D721Med (cell line): Measurements from ENCODE around the gene ZCWPW2.

ENCODE experiments used
- DNase-seq: peaks from one replicate; pipeline ENCODE4 v3.0.0; 2011; ENCODE audit warnings: low spot score; ENCODE audit not compliant: insufficient read length
- FAIRE-seq: peaks from 2 replicates; lab custom pipeline; 2011; peaks lifted over from hg19 to GRCh38; lab: Jason Lieb, UNC
- TF ChIP-seq, protein P1 (sequence below): IDR thresholded peaks from 2 replicates; pipeline ENCODE4 v1.5.1; 2012; ENCODE audit warnings: mild to moderate bottlenecking, control low read depth; ENCODE audit not compliant: insufficient read depth; ENCODE audit errors: missing control alignments

Gene ZCWPW2, protein sequence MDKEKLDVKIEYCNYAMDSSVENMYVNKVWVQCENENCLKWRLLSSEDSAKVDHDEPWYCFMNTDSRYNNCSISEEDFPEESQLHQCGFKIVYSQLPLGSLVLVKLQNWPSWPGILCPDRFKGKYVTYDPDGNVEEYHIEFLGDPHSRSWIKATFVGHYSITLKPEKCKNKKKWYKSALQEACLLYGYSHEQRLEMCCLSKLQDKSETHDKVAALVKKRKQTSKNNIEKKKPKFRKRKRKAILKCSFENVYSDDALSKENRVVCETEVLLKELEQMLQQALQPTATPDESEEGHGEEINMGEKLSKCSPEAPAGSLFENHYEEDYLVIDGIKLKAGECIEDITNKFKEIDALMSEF

DNA sequence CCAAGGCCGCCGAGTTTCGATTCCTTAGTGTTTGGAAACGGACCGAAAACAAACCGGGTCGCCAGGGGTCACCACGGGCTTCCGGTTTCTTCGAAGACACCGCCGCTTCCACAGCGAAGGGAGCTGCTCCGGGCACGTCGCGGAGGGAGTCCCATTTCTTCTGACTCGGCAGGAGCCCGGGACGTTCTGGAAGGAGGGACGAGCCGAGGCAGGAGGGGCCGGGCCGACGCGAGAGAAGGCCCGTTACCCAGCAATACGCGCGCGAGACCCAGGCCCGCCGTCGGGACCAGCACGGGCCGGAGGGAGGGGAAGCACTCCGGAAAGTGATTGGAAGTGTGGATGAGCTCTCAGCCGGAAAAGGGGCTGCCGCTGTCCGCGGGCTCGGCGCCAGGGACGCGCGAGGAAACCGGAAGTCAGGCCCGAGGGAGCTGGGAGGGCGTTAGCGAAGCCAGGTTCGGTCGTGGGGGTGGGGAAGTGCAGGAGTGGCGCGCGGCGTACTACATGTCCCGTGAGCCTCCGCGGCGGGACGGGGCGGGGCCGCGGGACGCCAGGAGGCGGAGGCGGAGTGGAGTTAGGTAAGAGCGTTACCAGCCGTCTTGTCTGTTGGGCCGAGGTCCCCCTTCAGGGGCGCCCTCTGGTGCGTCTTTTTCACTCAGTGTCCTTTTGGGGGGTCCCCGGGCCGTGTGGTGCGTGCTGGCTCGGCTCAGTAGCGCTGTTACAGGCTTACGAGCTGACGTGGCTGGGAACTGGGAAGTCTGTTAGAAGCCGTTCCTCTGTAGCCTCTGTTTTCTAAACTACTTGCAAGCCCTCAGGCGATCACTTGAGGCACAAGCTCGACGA, at the start of gene ZCWPW2, which contains the start of gene AZI2:
ZCWPW2 (plus strand) TSS at position 93 of the 840 bp plus-strand sequence. CDS start 64,348 bp downstream, outside the sequence.
AZI2 (minus strand) TSS at position 196 of the 840 bp plus-strand sequence. CDS start 8,207 bp downstream, outside the sequence.
- FAIRE-seq: no peak
- TF ChIP-seq, protein P1, sequence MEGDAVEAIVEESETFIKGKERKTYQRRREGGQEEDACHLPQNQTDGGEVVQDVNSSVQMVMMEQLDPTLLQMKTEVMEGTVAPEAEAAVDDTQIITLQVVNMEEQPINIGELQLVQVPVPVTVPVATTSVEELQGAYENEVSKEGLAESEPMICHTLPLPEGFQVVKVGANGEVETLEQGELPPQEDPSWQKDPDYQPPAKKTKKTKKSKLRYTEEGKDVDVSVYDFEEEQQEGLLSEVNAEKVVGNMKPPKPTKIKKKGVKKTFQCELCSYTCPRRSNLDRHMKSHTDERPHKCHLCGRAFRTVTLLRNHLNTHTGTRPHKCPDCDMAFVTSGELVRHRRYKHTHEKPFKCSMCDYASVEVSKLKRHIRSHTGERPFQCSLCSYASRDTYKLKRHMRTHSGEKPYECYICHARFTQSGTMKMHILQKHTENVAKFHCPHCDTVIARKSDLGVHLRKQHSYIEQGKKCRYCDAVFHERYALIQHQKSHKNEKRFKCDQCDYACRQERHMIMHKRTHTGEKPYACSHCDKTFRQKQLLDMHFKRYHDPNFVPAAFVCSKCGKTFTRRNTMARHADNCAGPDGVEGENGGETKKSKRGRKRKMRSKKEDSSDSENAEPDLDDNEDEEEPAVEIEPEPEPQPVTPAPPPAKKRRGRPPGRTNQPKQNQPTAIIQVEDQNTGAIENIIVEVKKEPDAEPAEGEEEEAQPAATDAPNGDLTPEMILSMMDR: no peak

DNA sequence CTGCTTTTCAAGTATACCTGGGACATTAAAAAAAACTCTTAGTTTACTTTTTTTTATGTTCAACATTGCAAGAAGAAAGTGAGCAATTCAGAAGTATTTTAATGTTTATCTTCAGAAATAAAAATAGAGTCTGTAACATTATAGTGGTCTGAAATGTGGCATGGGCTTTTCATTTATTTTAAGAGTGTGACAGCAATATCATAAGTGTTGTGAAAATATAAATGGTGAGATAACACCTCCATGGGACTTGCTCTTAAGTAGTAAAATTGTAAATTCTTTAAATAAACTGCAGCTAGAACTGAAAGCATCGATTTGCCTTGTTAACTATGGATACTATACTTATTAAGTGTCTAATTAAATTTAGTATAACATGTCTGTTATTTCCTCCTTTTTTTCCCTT, 48.8 kb upstream of the ZCWPW2 start:
- DNase-seq (no peak), FAIRE-seq (no peak)
- TF ChIP-seq, protein P1: no peak

More for the DNA sequence above, at the start of gene ZCWPW2, which contains the start of gene AZI2:
- peak; percentile 17 for DNase-seq

DNA sequence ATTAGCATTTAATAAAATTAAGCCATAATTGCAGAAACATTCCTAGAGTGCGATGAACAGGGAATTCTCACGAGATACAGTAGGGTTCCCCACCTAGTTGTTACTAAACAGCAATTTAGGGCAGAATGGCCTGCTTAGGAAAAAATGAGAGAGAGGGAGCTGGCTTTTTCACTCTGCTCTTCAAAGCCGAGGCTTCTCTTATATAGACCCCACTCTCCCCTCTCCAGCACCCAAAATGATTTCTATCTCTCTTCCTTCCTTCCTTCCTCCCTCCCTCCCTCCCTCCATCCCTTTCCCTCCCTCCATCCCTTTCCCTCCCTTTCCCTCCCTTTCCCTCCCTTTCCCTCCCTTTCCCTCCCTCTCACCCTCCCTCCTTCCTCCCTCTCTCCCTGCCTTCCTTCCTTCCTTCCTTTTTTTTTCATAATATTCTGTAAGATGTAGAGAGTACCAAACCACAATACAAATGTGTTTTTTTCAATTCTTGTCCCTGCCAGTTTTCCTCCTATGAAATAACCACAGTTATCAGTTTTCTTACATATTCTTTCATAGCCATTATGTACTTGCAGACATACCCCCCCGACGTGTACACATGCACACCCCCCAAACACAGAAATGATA, 48.1 kb upstream of the ZCWPW2 start:
- FAIRE-seq (no peak), DNase-seq (no peak)
- TF ChIP-seq, protein P1: no peak

DNA sequence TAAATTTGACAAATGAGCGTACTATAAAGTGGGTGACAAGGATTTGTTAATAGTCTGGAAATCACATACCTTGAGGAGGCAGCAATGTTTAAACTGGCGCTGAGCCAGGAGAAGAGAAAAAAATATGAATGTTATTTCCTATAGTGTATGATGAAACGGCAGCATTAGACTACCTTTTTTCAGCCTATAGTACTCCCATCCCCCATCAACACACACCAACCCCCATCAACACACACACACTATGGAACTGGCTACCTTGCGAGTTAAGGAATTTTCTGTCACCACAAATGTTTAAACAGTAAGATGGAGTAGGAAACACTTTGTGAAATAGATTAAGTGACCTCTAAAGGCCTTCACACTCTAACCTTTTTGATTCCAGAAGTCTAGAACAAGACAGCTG, 46.8 kb upstream of the ZCWPW2 start:
- FAIRE-seq: no peak
- DNase-seq: no peak
- TF ChIP-seq, protein P1: no peak

DNA sequence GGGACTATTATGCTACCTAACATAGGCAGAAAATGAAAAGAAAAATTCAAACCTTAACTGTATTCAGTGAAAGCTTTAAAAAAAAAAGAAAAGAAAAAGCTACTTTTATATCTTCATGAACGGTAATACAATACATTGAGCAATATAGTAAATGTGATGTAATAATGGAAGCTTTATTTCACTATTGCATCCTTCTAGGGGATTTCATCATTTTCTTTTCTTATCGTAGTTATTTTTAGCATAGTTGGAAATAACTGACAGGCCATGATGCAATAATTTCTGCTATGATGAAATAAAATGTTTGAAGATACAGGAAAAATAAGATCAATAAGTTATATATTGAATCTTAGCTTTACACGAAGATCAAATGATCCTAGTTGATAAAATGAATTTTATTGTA, 40.3 kb upstream of the ZCWPW2 start:
- FAIRE-seq (no peak), DNase-seq (no peak)
- TF ChIP-seq, protein P1: no peak

DNA sequence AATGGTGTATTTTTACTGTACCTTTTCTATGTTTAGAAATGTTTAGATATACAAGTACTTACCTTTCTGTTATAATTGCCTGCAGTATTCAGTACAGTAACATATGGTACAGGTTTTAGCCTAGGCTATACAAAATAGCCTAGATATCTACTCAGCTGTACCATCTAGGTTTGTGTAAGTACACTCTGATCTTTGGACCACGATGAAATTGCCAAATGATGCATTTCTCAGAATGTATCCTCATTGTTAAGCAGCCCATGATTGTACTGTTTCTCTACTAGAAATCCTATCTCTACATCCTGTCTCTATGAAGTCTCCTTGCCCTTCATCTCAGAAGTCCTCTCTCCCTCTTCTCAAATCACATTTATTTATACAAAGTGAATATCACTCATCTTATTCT, 32.8 kb upstream of the ZCWPW2 start:
- FAIRE-seq: no peak
- TF ChIP-seq, protein P1: no peak
- DNase-seq: no peak
